Psoas muscle (tissue), 8 donors: ENCODE results near the gene EPB41L2. TPM values are rescaled to one million over a fixed set of nuclear protein-coding genes. Genes with fewer than 3 reads are reported as not detected.

Source experiments
- ATAC-seq, 4 donors: fragments of 200-7000 bp; cut with Tn5 transposase; one replicate each; pipeline ENCODE4 v1.9.1; 2020; ENCODE audit warnings: moderate library complexity in 3 of 4, mild to moderate bottlenecking in 2 of 4
- DNase-seq, 2 donors: peaks; one replicate each; pipeline ENCODE4 v3.0.0-alpha.2; 2020
- H3K27ac ChIP-seq: fragments of 200-600 bp; one replicate; pipeline ENCODE4 v1.8.0; 2022
- H3K27me3 ChIP-seq, 3 donors: fragments of 200-600 bp in 1 of 3; one replicate each; pipeline versions ENCODE4 v1.6.1 to v1.8.0; 2013 to 2022; ENCODE audit warnings: low read length in 2 of 3, mild to moderate bottlenecking in 2 of 3, moderate library complexity in 1 of 3; ENCODE audit not compliant: insufficient read depth in 3 of 3
- H3K36me3 ChIP-seq, 2 donors: fragments of 200-600 bp in 1 of 2; one replicate each; pipeline versions ENCODE4 v1.6.1 to v1.8.0; 2013 to 2022; ENCODE audit warnings: low read depth in 1 of 2, mild to moderate bottlenecking in 1 of 2, moderate library complexity in 1 of 2; ENCODE audit not compliant: insufficient read depth in 1 of 2
- H3K4me1 ChIP-seq: fragments of 200-600 bp; one replicate; pipeline ENCODE4 v1.8.0; 2022
- H3K4me3 ChIP-seq: fragments of 200-600 bp; one replicate; pipeline ENCODE4 v1.8.0; 2022; ENCODE audit warnings: mild to moderate bottlenecking
- H3K9me3 ChIP-seq: fragments of 200-600 bp; one replicate; pipeline ENCODE4 v1.8.0; 2022
- WGBS, 3 donors: extraction: QIAGEN DNeasy Blood & Tissue Kit; methylation state at CpG; one replicate each; pipeline versions ENCODE4 v1.1.6 to v1.1.7; 2013; 5-methylcytosine and 5-hydroxymethylcytosine counted together
- intact Hi-C, 2 donors: fragments of 100-400 bp; cut with DNase I; formaldehyde crosslinking; loops; one replicate each; pipeline versions ENCODE4 v1.11.0 to v1.14.2; 2022
- polyA plus RNA-seq, 3 donors: library from polyadenylated mRNA; stranded (reverse); fragments of 200-250 nt; gene quantifications; one replicate each; pipeline ENCODE4 v1.2.3, GENCODE V29; 2013
- total RNA-seq, 4 donors: library from RNA; stranded (reverse); fragmentation: NEBNext Ultra II Directional in 2 of 4; extraction: Animal tissue kit (Norgen Biotek cat#: 25700) in 2 of 4; gene quantifications; one replicate each; pipeline versions ENCODE4 v1.2.1 to v1.2.4, GENCODE V29; 2021 to 2023
- TF ChIP-seq, protein P1 (sequence below): fragments of 200-600 bp; IDR thresholded peaks from one replicate; pipeline ENCODE4 v1.8.0; 2022; ENCODE audit warnings: antibody characterized with exemption
- donor health status: healthy with polysubstance abuse.
- donor health status: DM: no; HTN: no; CAD: no; lungs with moderate emphysema.
- donor health status: Bipolar disorder and iron deficiency.
- donor health status: healthy.
- donor health status: DM: yes; HTN: yes; CAD: no.
- donor health status: DM: no; HTN: no; CAD: no.
- donor health status: DM: no; HTN: no; CAD: no.
- donor health status: DM: yes; HTN: yes; CAD: no.

EPB41L2 gene
- total and polyA plus RNA-seq, 7 donors: 8.5 to 75.7 (median 22.7) TPM

DNA sequence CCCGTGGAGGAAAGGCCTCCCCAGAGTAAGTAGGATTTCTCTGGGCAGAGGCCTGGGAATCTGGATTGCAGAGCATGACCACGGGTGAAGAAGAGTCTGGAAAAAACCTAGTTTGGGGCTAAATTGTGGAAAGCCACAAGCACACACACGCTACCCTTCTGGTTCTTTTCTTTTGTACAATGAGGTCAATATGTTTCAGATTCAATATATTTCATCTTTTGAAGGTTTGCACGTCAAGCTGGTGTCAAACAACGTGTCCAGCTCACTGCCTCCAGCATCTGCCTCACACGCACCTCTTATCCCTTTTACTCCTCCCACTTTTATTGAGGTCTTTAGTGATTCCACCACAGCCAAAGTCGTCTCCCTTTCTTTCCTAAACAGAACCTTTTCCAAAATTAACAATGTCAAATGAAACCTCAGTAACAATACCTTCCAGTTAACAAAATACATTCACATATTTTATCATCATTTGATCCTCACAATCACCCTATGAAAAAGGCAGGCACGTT is 773 bp upstream of the EPB41L2 start:
- TF ChIP-seq, protein P1, sequence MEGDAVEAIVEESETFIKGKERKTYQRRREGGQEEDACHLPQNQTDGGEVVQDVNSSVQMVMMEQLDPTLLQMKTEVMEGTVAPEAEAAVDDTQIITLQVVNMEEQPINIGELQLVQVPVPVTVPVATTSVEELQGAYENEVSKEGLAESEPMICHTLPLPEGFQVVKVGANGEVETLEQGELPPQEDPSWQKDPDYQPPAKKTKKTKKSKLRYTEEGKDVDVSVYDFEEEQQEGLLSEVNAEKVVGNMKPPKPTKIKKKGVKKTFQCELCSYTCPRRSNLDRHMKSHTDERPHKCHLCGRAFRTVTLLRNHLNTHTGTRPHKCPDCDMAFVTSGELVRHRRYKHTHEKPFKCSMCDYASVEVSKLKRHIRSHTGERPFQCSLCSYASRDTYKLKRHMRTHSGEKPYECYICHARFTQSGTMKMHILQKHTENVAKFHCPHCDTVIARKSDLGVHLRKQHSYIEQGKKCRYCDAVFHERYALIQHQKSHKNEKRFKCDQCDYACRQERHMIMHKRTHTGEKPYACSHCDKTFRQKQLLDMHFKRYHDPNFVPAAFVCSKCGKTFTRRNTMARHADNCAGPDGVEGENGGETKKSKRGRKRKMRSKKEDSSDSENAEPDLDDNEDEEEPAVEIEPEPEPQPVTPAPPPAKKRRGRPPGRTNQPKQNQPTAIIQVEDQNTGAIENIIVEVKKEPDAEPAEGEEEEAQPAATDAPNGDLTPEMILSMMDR: no peak
- intact Hi-C loops: loop anchor here in 1 of 2 donors (5.0 kb wide), 1 partner anchor 53 kb away; no protein-coding TSS in a partner anchor

DNA sequence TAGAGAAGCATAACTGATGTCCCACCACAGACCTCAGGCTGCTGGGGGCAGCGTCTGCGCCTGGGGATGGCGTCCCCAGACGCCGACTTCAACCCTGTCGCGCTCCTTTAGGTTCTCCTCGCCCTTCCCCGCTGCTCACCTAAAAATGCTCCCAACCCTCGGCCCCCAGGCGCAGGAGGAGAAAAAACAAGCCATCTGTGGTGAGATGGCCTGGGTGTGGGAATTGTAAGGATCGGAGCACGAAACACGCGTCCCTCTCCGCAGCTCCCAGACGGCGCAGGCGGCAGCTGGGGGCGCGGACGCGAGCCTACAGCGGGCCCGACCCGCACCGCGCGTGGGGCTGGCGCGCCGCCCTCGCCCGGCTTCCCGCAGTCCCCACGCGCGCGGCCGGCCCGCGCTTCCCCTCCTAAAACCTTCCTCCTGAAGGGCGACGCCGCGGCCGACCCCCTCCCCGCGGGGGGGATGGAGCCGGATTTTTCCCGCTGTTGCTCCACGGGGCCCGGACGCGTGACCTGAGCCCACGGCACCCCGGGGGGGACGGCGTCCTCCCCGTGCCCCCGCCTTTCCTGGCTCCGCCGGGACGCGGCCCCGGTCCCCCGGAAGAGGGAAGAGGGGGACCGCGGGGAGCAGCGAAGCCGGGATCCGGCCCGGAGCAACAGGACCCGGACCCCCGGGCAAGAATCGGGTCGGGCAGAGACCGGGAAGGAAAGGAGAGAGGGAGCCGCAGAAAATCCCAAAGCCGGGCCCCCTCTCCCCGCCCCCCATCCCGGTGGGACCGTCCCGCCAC is 611 bp downstream of the EPB41L2 start:
- Histone ChIP-seq H3K27ac (peak overlapping the region; percentile 62), H3K27me3 (no peaks in the 10 kb centered on the region), H3K4me3 (peak overlapping the region; percentile 91), H3K9me3 (no peaks in the 10 kb centered on the region), H3K36me3 (no peaks in the 10 kb centered on the region), H3K4me1 (no peaks in the 10 kb centered on the region)
- WGBS, 3 donors: 0 to 1% (median 0%) methylated on average over 49 to 84 of the region's 84 CpGs
- peak; percentile 39 to 59 for DNase-seq
- ATAC-seq: peak; percentile 27 to 55 (median 46)
- intact Hi-C loops: loop anchor here in 1 of 2 donors (5.0 kb wide), 1 partner anchor 55 kb away; no protein-coding TSS in a partner anchor
- TF ChIP-seq, protein P1: no peak

More for the DNA sequence above, 773 bp upstream of the EPB41L2 start:
- Histone ChIP-seq H3K4me1 (no peaks in the 10 kb centered on the region), H3K27ac (peak overlapping the region; percentile 62), H3K36me3 (no peaks in the 10 kb centered on the region), H3K27me3 (no peaks in the 10 kb centered on the region), H3K9me3 (no peaks in the 10 kb centered on the region), H3K4me3 (peak overlapping the region; percentile 91)
- WGBS, 3 donors: 37 to 41% (median 40%) methylated on average over 8 of the region's 8 CpGs
- DNase-seq (no peak), ATAC-seq (peak in 1 of 4 donors; percentile 19)

DNA sequence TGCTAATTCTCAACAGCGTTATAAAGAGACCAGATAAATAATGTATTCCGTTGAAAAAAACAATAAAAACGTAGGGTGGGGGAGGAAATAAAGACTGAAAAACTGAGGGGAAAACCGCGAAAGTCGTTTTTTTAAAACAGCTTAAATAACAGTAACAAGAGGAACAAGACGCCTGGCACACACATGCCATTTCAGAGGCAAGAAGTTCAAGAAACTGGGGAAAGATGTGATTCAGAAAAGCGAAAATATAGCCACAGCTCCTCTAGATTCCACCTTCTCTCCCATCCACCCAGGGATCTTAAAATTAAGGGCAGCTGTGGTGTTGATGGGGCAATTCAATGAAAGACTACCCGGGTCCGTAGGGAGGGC is 1.3 kb downstream of the EPB41L2 start:
- 11 to 22% (median 12%) methylated on average over 10 of the region's 10 CpGs for WGBS, 3 donors
- Histone ChIP-seq H3K27me3 (no peaks in the 10 kb centered on the region), H3K9me3 (no peaks in the 10 kb centered on the region), H3K27ac (peak overlapping the region; percentile 62), H3K4me3 (peak overlapping the region; percentile 91), H3K36me3 (no peaks in the 10 kb centered on the region), H3K4me1 (no peaks in the 10 kb centered on the region)
- no peak for ATAC-seq
- TF ChIP-seq, protein P1: no peak
- no peak for DNase-seq
- intact Hi-C loops: loop anchor here in 1 of 2 donors (5.0 kb wide), 1 partner anchor 56 kb away; no protein-coding TSS in a partner anchor

DNA sequence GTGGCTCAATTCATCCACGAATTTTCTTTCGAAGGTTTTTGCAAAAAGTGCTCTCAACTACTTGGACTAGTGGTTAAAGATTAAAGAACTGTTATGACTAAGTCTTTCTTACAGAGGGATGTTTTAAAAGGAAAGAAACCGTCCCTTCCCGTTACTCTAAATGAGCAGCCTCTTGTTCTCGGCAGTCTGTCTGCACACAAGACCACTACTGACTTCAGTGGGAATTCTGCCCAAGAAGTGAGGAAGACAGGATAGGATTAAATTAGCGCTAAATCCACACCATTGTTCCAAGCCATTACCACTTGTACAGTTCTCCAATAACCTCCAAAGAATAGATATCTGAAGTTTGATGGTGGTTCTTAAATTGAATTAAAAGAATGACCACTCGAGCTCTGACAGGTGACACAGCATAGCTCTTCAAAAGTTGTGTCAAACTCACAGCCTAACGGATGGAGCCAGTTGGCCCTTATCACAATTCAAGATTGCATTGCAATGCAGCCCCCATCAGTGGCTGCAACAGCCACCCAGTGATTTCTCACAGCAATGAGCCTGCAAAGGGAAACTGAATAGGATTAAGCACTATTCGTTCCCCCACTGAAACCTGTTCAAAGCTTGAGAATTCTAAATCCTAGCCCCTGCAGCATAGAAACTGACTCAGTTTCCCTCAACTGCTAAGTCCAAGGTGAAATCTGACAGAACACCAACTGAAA is 1.8 kb downstream of the EPB41L2 start:
- DNase-seq (no peak), ATAC-seq (no peak)
- Histone ChIP-seq H3K4me3 (peak overlapping the region; percentile 91), H3K4me1 (no peaks in the 10 kb centered on the region), H3K27me3 (no peaks in the 10 kb centered on the region), H3K27ac (no peak overlapping the region), H3K36me3 (no peaks in the 10 kb centered on the region), H3K9me3 (no peaks in the 10 kb centered on the region)
- 29 to 47% (median 31%) methylated on average over 9 of the region's 9 CpGs for WGBS, 3 donors
- intact Hi-C loops: loop anchor here in 1 of 2 donors (5.0 kb wide), 1 partner anchor 56 kb away; no protein-coding TSS in a partner anchor
- TF ChIP-seq, protein P1: no peak
